ENCODE data around the gene IQCC. TPM values are rescaled to one million over a fixed set of nuclear protein-coding genes. Genes with fewer than 3 reads are reported as not detected.
A peak's percentile ranks its signal among the peaks of the same experiment; 100 is the strongest.

The IQCC gene
- total and polyA plus RNA-seq, 2 donors: 2.8 to 3.0 TPM

- H3K9me3 ChIP-seq (ENCODE audit: control insufficient read depth in 2 of 2, insufficient read depth in 1 of 2, low read length in 1 of 2): no peaks in the 10 kb centered on the region
- peak overlapping the region in 1 of 2 donors; percentile 3 for H3K27ac ChIP-seq (ENCODE audit: low read depth in 1 of 2, low read length in 1 of 2)
- H3K4me1 ChIP-seq (ENCODE audit: control insufficient read depth in 2 of 2, insufficient read depth in 2 of 2, low read length in 2 of 2): peaks cover 5 to 14% of the 10 kb centered on the region in 2 donors
- no peak for DNase-seq (ENCODE audit: low read depth in 6 of 9, low spot score in 9 of 9)
- H3K4me3 ChIP-seq (ENCODE audit: low read length in 2 of 2): no peak overlapping the region
- H3K27me3 ChIP-seq (ENCODE audit: control insufficient read depth in 2 of 2, insufficient read depth in 1 of 2, low read length in 1 of 2): no peaks in the 10 kb centered on the region
- 98% methylated on average over 8 of the region's 8 CpGs for WGBS
- H3K36me3 ChIP-seq (ENCODE audit: control insufficient read depth in 2 of 2, insufficient read depth in 2 of 2, low read length in 1 of 2): peaks cover 90 to 98% of the 10 kb centered on the region in 2 donors
Observed at GRCh38 chr1:32192220-32192948, 13.1 kb upstream of the IQCC start.

DNA sequence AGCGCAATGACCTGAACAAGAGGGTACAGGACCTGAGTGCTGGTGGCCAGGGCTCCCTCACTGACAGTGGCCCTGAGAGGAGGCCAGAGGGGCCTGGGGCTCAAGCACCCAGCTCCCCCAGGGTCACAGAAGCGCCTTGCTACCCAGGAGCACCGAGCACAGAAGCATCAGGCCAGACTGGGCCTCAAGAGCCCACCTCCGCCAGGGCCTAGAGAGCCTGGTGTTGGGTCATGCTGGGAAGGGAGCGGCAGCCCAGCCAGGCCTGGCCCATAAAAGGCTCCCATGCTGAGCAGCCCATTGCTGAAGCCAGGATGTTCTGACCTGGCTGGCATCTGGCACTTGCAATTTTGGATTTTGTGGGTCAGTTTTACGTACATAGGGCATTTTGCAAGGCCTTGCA, 10.5 kb upstream of the IQCC start:
- H3K4me1 ChIP-seq (ENCODE audit: control insufficient read depth in 2 of 2, insufficient read depth in 2 of 2, low read length in 2 of 2): peaks cover 10 to 26% of the 10 kb centered on the region in 2 donors
- no peaks in the 10 kb centered on the region for H3K9me3 ChIP-seq (ENCODE audit: control insufficient read depth in 2 of 2, insufficient read depth in 1 of 2, low read length in 1 of 2)
- H3K27ac ChIP-seq (ENCODE audit: low read depth in 1 of 2, low read length in 1 of 2): no peak overlapping the region
- H3K36me3 ChIP-seq (ENCODE audit: control insufficient read depth in 2 of 2, insufficient read depth in 2 of 2, low read length in 1 of 2): peaks cover 76 to 85% of the 10 kb centered on the region in 2 donors
- H3K27me3 ChIP-seq (ENCODE audit: control insufficient read depth in 2 of 2, insufficient read depth in 1 of 2, low read length in 1 of 2): no peaks in the 10 kb centered on the region
- DNase-seq (ENCODE audit: low read depth in 6 of 9, low spot score in 9 of 9): no peak
- no peak overlapping the region for H3K4me3 ChIP-seq (ENCODE audit: low read length in 2 of 2)
- over 99% methylated on average over 6 of the region's 6 CpGs for WGBS

DNA sequence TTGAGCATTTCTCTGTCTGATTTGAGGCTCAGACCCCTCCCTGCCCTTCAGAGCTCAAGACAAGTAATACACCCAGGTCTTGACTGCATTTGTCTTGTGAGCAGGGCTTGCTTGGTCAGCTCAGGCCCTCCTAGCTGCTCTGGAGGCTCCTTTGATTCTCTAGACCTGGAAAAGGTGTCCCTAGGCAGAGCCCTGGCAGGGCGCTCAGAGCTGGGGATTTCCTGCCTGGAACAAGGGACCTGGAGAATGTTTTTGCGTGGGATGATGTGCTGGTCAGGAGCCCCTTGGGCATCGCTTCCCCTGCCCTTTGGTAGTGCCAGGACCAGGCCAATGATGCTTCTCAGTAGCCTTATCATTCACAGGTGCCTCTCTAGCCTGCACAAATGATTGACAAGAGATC, 9.9 kb upstream of the IQCC start:
- DNase-seq (ENCODE audit: low read depth in 6 of 9, low spot score in 9 of 9): no peak

GRCh38 chr1:32195972-32196823, 9.3 kb upstream of the IQCC start:
- H3K27ac ChIP-seq (ENCODE audit: low read depth in 1 of 2, low read length in 1 of 2): no peak overlapping the region

More for the DNA sequence above, 9.9 kb upstream of the IQCC start:
- Histone ChIP-seq H3K4me1 (ENCODE audit: control insufficient read depth in 2 of 2, insufficient read depth in 2 of 2, low read length in 2 of 2) (peaks cover 13 to 30% of the 10 kb centered on the region in 2 donors), H3K9me3 (ENCODE audit: control insufficient read depth in 2 of 2, insufficient read depth in 1 of 2, low read length in 1 of 2) (no peaks in the 10 kb centered on the region), H3K4me3 (ENCODE audit: low read length in 2 of 2) (no peak overlapping the region), H3K36me3 (ENCODE audit: control insufficient read depth in 2 of 2, insufficient read depth in 2 of 2, low read length in 1 of 2) (peaks cover 71 to 80% of the 10 kb centered on the region in 2 donors), H3K27ac (ENCODE audit: low read depth in 1 of 2, low read length in 1 of 2) (no peak overlapping the region), H3K27me3 (ENCODE audit: control insufficient read depth in 2 of 2, insufficient read depth in 1 of 2, low read length in 1 of 2) (no peaks in the 10 kb centered on the region)
- WGBS: 98% methylated on average over 3 of the region's 3 CpGs

GRCh38 chr1:32197074-32197473, 8.4 kb upstream of the IQCC start:
- no peaks in the 10 kb centered on the region for H3K27me3 ChIP-seq (ENCODE audit: control insufficient read depth in 2 of 2, insufficient read depth in 1 of 2, low read length in 1 of 2)
- H3K36me3 ChIP-seq (ENCODE audit: control insufficient read depth in 2 of 2, insufficient read depth in 2 of 2, low read length in 1 of 2): peaks cover 55 to 64% of the 10 kb centered on the region in 2 donors
- H3K4me1 ChIP-seq (ENCODE audit: control insufficient read depth in 2 of 2, insufficient read depth in 2 of 2, low read length in 2 of 2): peaks cover 17 to 41% of the 10 kb centered on the region in 2 donors
- no peak overlapping the region for H3K27ac ChIP-seq (ENCODE audit: low read depth in 1 of 2, low read length in 1 of 2)
- H3K4me3 ChIP-seq (ENCODE audit: low read length in 2 of 2): no peak overlapping the region
- 97% methylated on average over 1 of the region's 1 CpG for WGBS
- H3K9me3 ChIP-seq (ENCODE audit: control insufficient read depth in 2 of 2, insufficient read depth in 1 of 2, low read length in 1 of 2): no peaks in the 10 kb centered on the region
- no peak for DNase-seq (ENCODE audit: low read depth in 6 of 9, low spot score in 9 of 9)

More at GRCh38 chr1:32195972-32196823, 9.3 kb upstream of the IQCC start:
- Histone ChIP-seq H3K4me3 (ENCODE audit: low read length in 2 of 2) (no peak overlapping the region), H3K27me3 (ENCODE audit: control insufficient read depth in 2 of 2, insufficient read depth in 1 of 2, low read length in 1 of 2) (no peaks in the 10 kb centered on the region), H3K36me3 (ENCODE audit: control insufficient read depth in 2 of 2, insufficient read depth in 2 of 2, low read length in 1 of 2) (peaks cover 64 to 73% of the 10 kb centered on the region in 2 donors), H3K9me3 (ENCODE audit: control insufficient read depth in 2 of 2, insufficient read depth in 1 of 2, low read length in 1 of 2) (no peaks in the 10 kb centered on the region), H3K4me1 (ENCODE audit: control insufficient read depth in 2 of 2, insufficient read depth in 2 of 2, low read length in 2 of 2) (peaks cover 13 to 33% of the 10 kb centered on the region in 2 donors)
- no peak for DNase-seq (ENCODE audit: low read depth in 6 of 9, low spot score in 9 of 9)

DNA sequence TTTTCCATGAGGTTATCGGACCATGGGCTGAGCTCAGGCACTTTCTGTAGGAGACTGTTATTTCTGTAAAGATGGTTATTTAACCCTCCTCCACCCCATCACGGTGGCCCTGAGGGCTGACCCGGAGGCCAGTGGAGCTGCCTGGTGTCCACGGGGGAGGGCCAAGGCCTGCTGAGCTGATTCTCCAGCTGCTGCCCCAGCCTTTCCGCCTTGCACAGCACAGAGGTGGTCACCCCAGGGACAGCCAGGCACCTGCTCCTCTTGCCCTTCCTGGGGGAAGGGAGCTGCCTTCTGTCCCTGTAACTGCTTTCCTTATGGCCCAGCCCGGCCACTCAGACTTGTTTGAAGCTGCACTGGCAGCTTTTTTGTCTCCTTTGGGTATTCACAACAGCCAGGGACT, 7.6 kb upstream of the IQCC start:
- Histone ChIP-seq H3K4me3 (ENCODE audit: low read length in 2 of 2) (no peak overlapping the region), H3K9me3 (ENCODE audit: control insufficient read depth in 2 of 2, insufficient read depth in 1 of 2, low read length in 1 of 2) (no peaks in the 10 kb centered on the region), H3K4me1 (ENCODE audit: control insufficient read depth in 2 of 2, insufficient read depth in 2 of 2, low read length in 2 of 2) (peaks cover 17 to 49% of the 10 kb centered on the region in 2 donors), H3K36me3 (ENCODE audit: control insufficient read depth in 2 of 2, insufficient read depth in 2 of 2, low read length in 1 of 2) (peaks cover 48 to 57% of the 10 kb centered on the region in 2 donors), H3K27me3 (ENCODE audit: control insufficient read depth in 2 of 2, insufficient read depth in 1 of 2, low read length in 1 of 2) (no peaks in the 10 kb centered on the region), H3K27ac (ENCODE audit: low read depth in 1 of 2, low read length in 1 of 2) (no peak overlapping the region)
- no peak for DNase-seq (ENCODE audit: low read depth in 6 of 9, low spot score in 9 of 9)
- WGBS: 97% methylated on average over 6 of the region's 6 CpGs

- no peaks in the 10 kb centered on the region for H3K27me3 ChIP-seq (ENCODE audit: control insufficient read depth in 2 of 2, insufficient read depth in 1 of 2, low read length in 1 of 2)
- 96% methylated on average over 3 of the region's 3 CpGs for WGBS
- no peak overlapping the region for H3K4me3 ChIP-seq (ENCODE audit: low read length in 2 of 2)
- H3K9me3 ChIP-seq (ENCODE audit: control insufficient read depth in 2 of 2, insufficient read depth in 1 of 2, low read length in 1 of 2): no peaks in the 10 kb centered on the region
- H3K36me3 ChIP-seq (ENCODE audit: control insufficient read depth in 2 of 2, insufficient read depth in 2 of 2, low read length in 1 of 2): peaks cover 42 to 51% of the 10 kb centered on the region in 2 donors
- peaks cover 17 to 49% of the 10 kb centered on the region in 2 donors for H3K4me1 ChIP-seq (ENCODE audit: control insufficient read depth in 2 of 2, insufficient read depth in 2 of 2, low read length in 2 of 2)
- H3K27ac ChIP-seq (ENCODE audit: low read depth in 1 of 2, low read length in 1 of 2): no peak overlapping the region
- DNase-seq (ENCODE audit: low read depth in 6 of 9, low spot score in 9 of 9): no peak
Observed at GRCh38 chr1:32198237-32199042, 7.0 kb upstream of the IQCC start.

DNA sequence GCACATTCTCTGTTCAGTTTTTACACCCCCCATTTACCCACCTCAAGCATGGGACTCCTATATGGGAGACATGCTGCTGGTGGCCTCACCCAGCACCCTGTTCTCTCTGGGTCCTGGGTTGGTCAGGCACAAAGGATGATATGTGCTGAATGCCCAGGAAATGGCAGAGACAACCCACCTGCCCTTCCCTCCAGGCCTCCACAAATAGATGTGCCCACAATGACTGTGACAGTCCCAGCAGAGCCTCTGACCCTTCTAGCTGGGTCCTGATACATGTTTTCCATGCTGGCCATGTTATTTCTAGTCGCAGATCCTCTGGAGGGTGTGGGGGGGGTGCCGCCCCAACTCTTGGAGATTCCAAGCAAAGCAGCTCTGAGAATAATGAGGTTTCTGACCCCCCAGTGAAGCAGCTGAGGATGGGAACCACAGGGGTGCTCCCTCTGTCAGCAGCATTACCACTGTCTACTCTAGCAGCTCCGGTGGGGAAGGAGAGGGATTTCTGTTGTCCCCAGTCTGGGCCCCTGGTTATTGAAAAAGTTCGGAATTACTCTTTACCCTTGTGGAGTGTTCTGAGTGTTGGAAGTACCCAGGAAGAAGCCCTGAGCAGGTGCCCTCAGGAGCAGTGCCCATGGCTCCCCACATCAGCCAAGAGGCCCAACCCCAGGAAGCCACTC, 6.3 kb upstream of the IQCC start:
- DNase-seq (ENCODE audit: low read depth in 6 of 9, low spot score in 9 of 9): no peak
- peaks cover 36 to 47% of the 10 kb centered on the region in 2 donors for H3K36me3 ChIP-seq (ENCODE audit: control insufficient read depth in 2 of 2, insufficient read depth in 2 of 2, low read length in 1 of 2)
- H3K4me1 ChIP-seq (ENCODE audit: control insufficient read depth in 2 of 2, insufficient read depth in 2 of 2, low read length in 2 of 2): peaks cover 17 to 49% of the 10 kb centered on the region in 2 donors
- no peak overlapping the region for H3K4me3 ChIP-seq (ENCODE audit: low read length in 2 of 2)
- H3K9me3 ChIP-seq (ENCODE audit: control insufficient read depth in 2 of 2, insufficient read depth in 1 of 2, low read length in 1 of 2): no peaks in the 10 kb centered on the region
- 97% methylated on average over 4 of the region's 4 CpGs for WGBS
- no peaks in the 10 kb centered on the region for H3K27me3 ChIP-seq (ENCODE audit: control insufficient read depth in 2 of 2, insufficient read depth in 1 of 2, low read length in 1 of 2)
- peak overlapping the region in 1 of 2 donors; percentile 93 for H3K27ac ChIP-seq (ENCODE audit: low read depth in 1 of 2, low read length in 1 of 2)
